ENCODE measurements around the gene SLC35G1. TPM values are rescaled to one million over a fixed set of nuclear protein-coding genes. Genes with fewer than 3 reads are reported as not detected.

The SLC35G1 gene
- total RNA-seq, 1 donor, result 1.7 TPM

GRCh38 chr10:93871671-93872204 lies 22.0 kb upstream of the SLC35G1 start:
- Histone ChIP-seq H3K4me1 (ENCODE audit: insufficient read depth, low read length) (no peaks in the 10 kb centered on the region), H3K27me3 (ENCODE audit: insufficient read depth, low read length) (peaks cover 14% of the 10 kb centered on the region), H3K9me3 (ENCODE audit: low read depth, low read length) (no peaks in the 10 kb centered on the region), H3K4me3 (ENCODE audit: low read length) (no peak overlapping the region)

- Histone ChIP-seq H3K27me3 (ENCODE audit: insufficient read depth, low read length) (peaks cover 14% of the 10 kb centered on the region), H3K9me3 (ENCODE audit: low read depth, low read length) (no peaks in the 10 kb centered on the region), H3K4me1 (ENCODE audit: insufficient read depth, low read length) (no peaks in the 10 kb centered on the region), H3K4me3 (ENCODE audit: low read length) (no peak overlapping the region)
Measured at GRCh38 chr10:93872375-93873158, 21.2 kb upstream of the SLC35G1 start.

GRCh38 chr10:93873420-93874115 lies 20.2 kb upstream of the SLC35G1 start:
- H3K9me3 ChIP-seq (ENCODE audit: low read depth, low read length), result no peaks in the 10 kb centered on the region
- no peaks in the 10 kb centered on the region for H3K4me1 ChIP-seq (ENCODE audit: insufficient read depth, low read length)
- no peak overlapping the region for H3K4me3 ChIP-seq (ENCODE audit: low read length)
- peaks cover 11% of the 10 kb centered on the region for H3K27me3 ChIP-seq (ENCODE audit: insufficient read depth, low read length)

- Histone ChIP-seq H3K27me3 (ENCODE audit: insufficient read depth, low read length) (peaks cover 11% of the 10 kb centered on the region), H3K4me3 (ENCODE audit: low read length) (no peak overlapping the region), H3K4me1 (ENCODE audit: insufficient read depth, low read length) (no peaks in the 10 kb centered on the region), H3K9me3 (ENCODE audit: low read depth, low read length) (no peaks in the 10 kb centered on the region)
Measured at GRCh38 chr10:93874309-93875031, 19.3 kb upstream of the SLC35G1 start.

- H3K4me1 ChIP-seq (ENCODE audit: insufficient read depth, low read length), result no peaks in the 10 kb centered on the region
- peaks cover 11% of the 10 kb centered on the region for H3K27me3 ChIP-seq (ENCODE audit: insufficient read depth, low read length)
- H3K9me3 ChIP-seq (ENCODE audit: low read depth, low read length), result no peaks in the 10 kb centered on the region
- no peak overlapping the region for H3K4me3 ChIP-seq (ENCODE audit: low read length)
Measured at GRCh38 chr10:93875032-93875358, 18.8 kb upstream of the SLC35G1 start.

GRCh38 chr10:93876381-93876780 lies 17.4 kb upstream of the SLC35G1 start:
- Histone ChIP-seq H3K4me3 (ENCODE audit: low read length) (no peak overlapping the region), H3K27me3 (ENCODE audit: insufficient read depth, low read length) (peaks cover 14% of the 10 kb centered on the region), H3K4me1 (ENCODE audit: insufficient read depth, low read length) (no peaks in the 10 kb centered on the region), H3K9me3 (ENCODE audit: low read depth, low read length) (no peaks in the 10 kb centered on the region)

GRCh38 chr10:93879273-93879672 lies 14.5 kb upstream of the SLC35G1 start:
- H3K4me3 ChIP-seq (ENCODE audit: low read length), result no peak overlapping the region

GRCh38 chr10:93894516-93895378 lies 969 bp downstream of the SLC35G1 start:
- Histone ChIP-seq H3K27me3 (ENCODE audit: insufficient read depth, low read length) (peaks cover 9% of the 10 kb centered on the region), H3K4me1 (ENCODE audit: insufficient read depth, low read length) (peaks cover 13% of the 10 kb centered on the region), H3K9me3 (ENCODE audit: low read depth, low read length) (no peaks in the 10 kb centered on the region), H3K4me3 (ENCODE audit: low read length) (peak overlapping the region; percentile 43)

More at GRCh38 chr10:93879273-93879672, 14.5 kb upstream of the SLC35G1 start:
- H3K27me3 ChIP-seq (ENCODE audit: insufficient read depth, low read length), result peaks cover 9% of the 10 kb centered on the region
- no peaks in the 10 kb centered on the region for H3K4me1 ChIP-seq (ENCODE audit: insufficient read depth, low read length)
- H3K9me3 ChIP-seq (ENCODE audit: low read depth, low read length), result no peaks in the 10 kb centered on the region

GRCh38 chr10:93897070-93897780 lies 3.4 kb downstream of the SLC35G1 start:
- Histone ChIP-seq H3K9me3 (ENCODE audit: low read depth, low read length) (no peaks in the 10 kb centered on the region), H3K27me3 (ENCODE audit: insufficient read depth, low read length) (peaks cover 9% of the 10 kb centered on the region), H3K4me1 (ENCODE audit: insufficient read depth, low read length) (peaks cover 13% of the 10 kb centered on the region), H3K4me3 (ENCODE audit: low read length) (no peak overlapping the region)

GRCh38 chr10:93899109-93899508 lies 5.3 kb downstream of the SLC35G1 start:
- H3K4me1 ChIP-seq (ENCODE audit: insufficient read depth, low read length), result peaks cover 8% of the 10 kb centered on the region
- H3K4me3 ChIP-seq (ENCODE audit: low read length), result no peak overlapping the region
- H3K9me3 ChIP-seq (ENCODE audit: low read depth, low read length), result no peaks in the 10 kb centered on the region
- H3K27me3 ChIP-seq (ENCODE audit: insufficient read depth, low read length), result peaks cover 4% of the 10 kb centered on the region

GRCh38 chr10:93903051-93903450 lies 9.3 kb downstream of the SLC35G1 start:
- no peaks in the 10 kb centered on the region for H3K4me1 ChIP-seq (ENCODE audit: insufficient read depth, low read length)
- no peaks in the 10 kb centered on the region for H3K27me3 ChIP-seq (ENCODE audit: insufficient read depth, low read length)
- no peak overlapping the region for H3K4me3 ChIP-seq (ENCODE audit: low read length)
- no peaks in the 10 kb centered on the region for H3K9me3 ChIP-seq (ENCODE audit: low read depth, low read length)

GRCh38 chr10:93904901-93905300 lies 11.1 kb downstream of the SLC35G1 start:
- H3K9me3 ChIP-seq (ENCODE audit: low read depth, low read length), result no peaks in the 10 kb centered on the region
- no peak overlapping the region for H3K4me3 ChIP-seq (ENCODE audit: low read length)
- H3K27me3 ChIP-seq (ENCODE audit: insufficient read depth, low read length), result no peaks in the 10 kb centered on the region
- H3K4me1 ChIP-seq (ENCODE audit: insufficient read depth, low read length), result no peaks in the 10 kb centered on the region

- Histone ChIP-seq H3K9me3 (ENCODE audit: low read depth, low read length) (no peaks in the 10 kb centered on the region), H3K4me1 (ENCODE audit: insufficient read depth, low read length) (no peaks in the 10 kb centered on the region), H3K4me3 (ENCODE audit: low read length) (no peak overlapping the region), H3K27me3 (ENCODE audit: insufficient read depth, low read length) (no peaks in the 10 kb centered on the region)
Measured at GRCh38 chr10:93907059-93907458, 13.3 kb downstream of the SLC35G1 start.

- Histone ChIP-seq H3K9me3 (ENCODE audit: low read depth, low read length) (no peaks in the 10 kb centered on the region), H3K27me3 (ENCODE audit: insufficient read depth, low read length) (no peaks in the 10 kb centered on the region), H3K4me1 (ENCODE audit: insufficient read depth, low read length) (no peaks in the 10 kb centered on the region), H3K4me3 (ENCODE audit: low read length) (no peak overlapping the region)
Measured at GRCh38 chr10:93911866-93912265, 18.1 kb downstream of the SLC35G1 start.

All from mononuclear cell (primary cell).